ENCODE measurements around the gene IFT22. TPM values are rescaled to one million over a fixed set of nuclear protein-coding genes. Genes with fewer than 3 reads are reported as not detected.
"Not testable (repeated sequence)": the region's sequence is repeated elsewhere in the genome, so short reads cannot be mapped to it uniquely, and the experiment has no call there.

IFT22 gene
- total RNA-seq, 1 donor from 2014 or later, result 24.7 TPM

DNA sequence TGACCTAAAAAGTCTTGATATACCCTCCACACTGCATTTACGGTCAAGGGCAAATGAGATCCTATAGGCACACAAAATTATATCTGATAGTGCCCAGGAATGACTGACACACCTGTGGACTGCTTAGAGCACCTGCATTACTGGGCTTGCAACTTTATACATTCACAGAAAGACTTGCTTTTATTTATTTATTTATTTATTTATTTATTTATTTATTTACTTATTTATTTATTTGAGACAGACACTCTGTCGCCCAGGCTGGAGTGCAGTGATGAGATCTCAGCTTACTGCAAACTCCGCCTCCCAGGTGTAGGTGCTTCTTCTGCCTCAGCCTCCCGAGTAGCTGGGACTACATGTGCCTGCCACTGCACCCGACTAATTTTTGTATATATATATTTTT is 6.5 kb upstream of the IFT22 start:
- intact Hi-C loops (cut with DNase I), result no loop called here

DNA sequence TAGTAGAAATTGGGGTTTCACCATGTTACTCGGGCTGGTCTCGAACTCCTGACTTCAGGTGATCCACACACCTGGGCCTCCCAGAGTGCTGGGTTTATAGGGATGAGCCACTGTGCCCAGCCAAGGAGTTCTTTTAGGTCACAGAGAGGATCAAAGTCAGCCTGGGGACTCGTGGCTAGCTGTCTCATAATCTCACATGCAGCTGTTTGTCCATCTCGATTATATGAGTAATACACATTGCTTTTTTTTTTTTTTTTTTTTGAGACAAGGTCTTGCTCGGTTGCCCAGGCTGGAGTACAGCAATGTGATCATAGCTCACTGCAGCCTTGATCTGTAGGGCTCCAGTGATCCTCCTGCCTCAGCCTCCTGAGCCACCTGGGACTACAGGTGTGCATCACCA is 2.2 kb downstream of the IFT22 start:
- no peak for DNase-seq (ENCODE audit: low spot score)
- intact Hi-C loops (cut with DNase I), result no loop called here

More for the DNA sequence above, 6.5 kb upstream of the IFT22 start:
- no peak for DNase-seq (ENCODE audit: low spot score)

DNA sequence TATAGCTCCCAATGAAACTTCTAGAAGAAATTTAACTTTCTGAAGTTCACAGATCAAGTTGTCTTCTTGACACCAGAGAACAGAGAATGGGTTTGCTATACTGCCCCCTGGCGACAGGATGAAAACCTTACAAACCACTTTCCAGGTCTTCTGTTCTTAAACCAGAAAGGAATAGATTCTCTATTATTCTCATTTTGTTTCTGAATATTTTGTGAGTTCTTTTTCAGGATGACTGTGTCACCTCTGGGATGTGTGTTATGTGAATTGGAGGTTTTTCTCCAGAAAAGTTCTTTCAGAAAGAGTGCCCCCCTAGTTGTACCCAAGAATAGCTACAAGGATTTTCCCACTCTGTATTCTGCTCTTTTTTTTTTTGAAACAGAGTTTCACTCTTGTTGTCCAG is 6.3 kb downstream of the IFT22 start:
- intact Hi-C loops (cut with DNase I), result no loop called here

DNA sequence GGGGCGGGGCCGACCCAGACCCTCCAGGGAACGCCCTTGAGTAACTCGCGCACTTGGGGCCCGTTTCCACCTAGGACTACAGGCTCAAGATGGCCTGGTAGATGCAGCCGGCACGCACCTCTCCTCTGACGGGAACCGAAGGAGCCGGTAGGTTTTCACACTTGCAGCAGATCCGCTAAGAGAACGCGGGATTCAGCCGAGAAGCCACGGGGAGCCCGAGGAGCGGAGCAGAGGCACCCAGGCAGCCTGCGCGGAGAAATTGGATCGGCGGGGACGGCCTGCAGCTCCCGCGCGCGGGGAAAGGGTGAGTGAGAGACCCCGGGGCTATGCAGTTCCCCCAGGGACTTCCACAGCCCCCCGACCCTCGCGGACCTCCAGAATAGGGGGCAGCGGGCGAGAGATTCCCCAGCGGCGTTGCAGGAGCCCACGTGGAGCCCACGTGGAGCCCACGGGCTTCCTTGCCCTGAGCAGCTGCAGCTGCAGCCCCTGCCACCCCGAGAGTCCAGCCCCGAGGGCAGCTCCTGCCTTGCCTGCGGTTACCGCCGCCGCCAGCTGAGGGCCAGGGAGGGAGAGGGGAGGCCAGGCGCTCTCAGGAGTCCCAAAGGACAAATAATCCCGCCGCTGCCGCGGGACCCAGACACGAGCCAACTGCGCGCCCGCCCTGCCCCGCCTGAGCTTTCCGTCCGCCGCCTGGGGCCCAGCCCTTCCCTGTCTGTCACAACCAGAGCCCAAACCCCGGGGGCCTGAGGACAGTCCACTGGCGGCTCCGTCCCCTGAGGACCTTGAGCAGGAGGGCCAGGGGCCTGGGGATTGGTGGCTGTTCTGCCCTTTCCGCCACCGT is 13.1 kb downstream of the IFT22 start:
- intact Hi-C loops (cut with DNase I), result no loop called here
- no peak for DNase-seq (ENCODE audit: low spot score)

More for the DNA sequence above, 6.3 kb downstream of the IFT22 start:
- DNase-seq (ENCODE audit: low spot score), result no peak

DNA sequence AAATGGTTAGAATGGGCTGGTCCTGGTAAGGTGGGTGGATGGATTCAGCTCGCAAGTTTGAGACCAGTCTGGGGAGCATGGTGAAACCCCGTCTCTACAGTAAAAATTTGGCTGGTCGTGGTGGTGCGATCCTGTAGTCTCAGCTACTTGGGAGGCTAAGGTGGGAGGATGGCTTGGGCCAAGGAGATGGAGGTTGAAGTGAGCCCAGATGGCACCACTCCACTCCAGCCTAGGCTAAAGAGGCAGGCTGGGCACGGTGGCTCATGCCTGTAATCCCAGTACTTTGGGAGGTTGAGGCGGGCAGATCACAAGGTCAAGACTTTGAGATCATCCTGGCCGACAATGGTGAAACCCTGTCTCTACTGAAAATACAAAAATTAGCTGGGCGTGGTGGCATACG is 15.3 kb downstream of the IFT22 start:
- intact Hi-C loops (cut with DNase I), result no loop called here

DNA sequence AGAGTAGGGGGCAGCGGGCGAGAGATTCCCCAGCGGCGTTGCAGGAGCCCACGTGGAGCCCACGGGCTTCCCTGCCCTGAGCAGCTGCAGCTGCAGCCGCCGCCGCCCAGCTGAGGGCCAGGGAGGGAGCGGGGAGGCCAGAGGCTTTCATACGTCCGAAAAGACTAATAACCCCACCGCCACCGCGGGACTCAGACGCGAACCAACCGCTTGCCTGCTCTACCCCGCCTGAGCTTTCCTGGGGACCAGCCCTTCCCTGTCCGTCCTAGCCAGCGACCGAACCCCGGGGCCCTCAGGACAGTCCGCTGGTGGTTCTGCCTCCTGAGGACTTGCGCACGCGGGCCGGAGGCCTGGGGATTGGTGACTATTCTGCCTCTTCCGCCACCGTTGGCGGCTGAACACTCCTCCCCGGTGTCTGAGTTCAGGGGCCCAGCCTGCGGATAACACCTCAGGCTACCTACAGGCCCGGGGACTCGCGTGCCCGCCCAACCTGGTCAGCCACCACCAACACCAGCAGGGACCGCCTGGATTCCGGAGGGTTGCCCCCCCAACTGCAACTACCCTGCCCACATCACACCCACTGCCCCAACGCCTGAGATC is 18.4 kb downstream of the IFT22 start:
- intact Hi-C loops (cut with DNase I), result no loop called here
- DNase-seq (ENCODE audit: low spot score), result no peak

More for the DNA sequence above, 15.3 kb downstream of the IFT22 start:
- DNase-seq (ENCODE audit: low spot score), result no peak

DNA sequence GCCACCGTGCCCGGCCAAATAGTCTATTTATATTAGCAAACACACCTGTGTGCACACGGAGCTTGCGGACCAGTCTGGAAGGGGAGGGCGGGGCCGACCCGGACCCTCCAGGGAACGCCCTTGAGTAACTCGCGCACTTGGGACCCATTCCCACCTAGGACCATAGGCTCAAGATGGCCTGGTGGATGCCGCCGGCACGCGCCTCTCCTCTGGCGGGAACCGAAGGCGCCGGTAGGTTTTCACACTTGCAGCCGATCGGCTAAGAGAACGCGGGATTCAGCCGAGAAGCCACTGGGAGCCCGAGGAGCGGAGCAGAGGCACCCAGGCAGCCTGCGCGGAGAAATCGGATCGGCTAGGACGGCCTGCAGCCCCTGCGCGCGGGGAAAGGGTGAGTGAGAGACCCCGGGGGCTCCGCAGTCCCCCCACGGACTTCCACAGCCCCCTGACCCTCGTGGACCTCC is 18.9 kb downstream of the IFT22 start:
- intact Hi-C loops (cut with DNase I), result no loop called here
- DNase-seq (ENCODE audit: low spot score), result no peak

DNA sequence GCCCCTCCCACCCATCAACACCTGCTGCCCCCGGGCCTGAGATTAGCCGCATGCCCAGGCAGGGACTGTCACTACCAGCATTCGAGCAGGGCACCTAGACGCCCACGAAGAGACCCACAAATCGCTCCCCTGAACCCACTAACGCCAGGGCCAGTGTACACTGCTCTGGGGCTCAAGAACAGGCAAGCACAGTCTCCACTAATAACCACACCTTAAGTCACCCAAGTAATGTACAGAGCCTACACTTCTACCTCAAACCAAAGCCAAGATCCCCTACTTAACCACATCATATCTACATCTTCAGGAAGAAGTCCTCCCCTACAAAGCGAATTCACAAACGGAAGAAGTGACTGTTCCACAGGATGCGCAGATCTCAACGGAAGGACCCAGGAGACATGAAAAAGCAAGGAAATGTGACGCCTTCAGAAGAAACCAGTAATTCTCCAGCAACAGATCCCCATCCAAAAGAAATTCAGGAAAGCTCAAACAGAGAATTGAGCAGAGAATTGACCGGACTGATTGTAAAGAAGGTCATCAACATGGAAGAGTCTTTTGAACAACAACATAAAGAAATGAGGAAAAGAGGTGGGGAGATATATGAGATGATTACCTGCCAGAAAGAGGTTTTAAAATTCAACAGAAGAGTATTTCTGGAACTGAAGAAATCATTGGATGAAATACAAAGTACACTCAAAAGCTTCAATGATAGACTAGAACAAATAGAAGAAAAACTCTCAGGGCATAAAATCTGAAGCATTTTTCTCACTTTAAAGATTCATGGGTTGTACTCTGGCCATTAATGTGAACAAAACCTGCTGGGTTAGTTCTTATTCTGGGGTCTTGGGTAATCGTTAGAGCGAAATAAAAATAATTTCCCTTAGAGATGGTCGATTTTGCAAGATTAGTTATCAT is 20.9 kb downstream of the IFT22 start:
- intact Hi-C loops (cut with DNase I), result no loop called here
- no peak for DNase-seq (ENCODE audit: low spot score)

DNA sequence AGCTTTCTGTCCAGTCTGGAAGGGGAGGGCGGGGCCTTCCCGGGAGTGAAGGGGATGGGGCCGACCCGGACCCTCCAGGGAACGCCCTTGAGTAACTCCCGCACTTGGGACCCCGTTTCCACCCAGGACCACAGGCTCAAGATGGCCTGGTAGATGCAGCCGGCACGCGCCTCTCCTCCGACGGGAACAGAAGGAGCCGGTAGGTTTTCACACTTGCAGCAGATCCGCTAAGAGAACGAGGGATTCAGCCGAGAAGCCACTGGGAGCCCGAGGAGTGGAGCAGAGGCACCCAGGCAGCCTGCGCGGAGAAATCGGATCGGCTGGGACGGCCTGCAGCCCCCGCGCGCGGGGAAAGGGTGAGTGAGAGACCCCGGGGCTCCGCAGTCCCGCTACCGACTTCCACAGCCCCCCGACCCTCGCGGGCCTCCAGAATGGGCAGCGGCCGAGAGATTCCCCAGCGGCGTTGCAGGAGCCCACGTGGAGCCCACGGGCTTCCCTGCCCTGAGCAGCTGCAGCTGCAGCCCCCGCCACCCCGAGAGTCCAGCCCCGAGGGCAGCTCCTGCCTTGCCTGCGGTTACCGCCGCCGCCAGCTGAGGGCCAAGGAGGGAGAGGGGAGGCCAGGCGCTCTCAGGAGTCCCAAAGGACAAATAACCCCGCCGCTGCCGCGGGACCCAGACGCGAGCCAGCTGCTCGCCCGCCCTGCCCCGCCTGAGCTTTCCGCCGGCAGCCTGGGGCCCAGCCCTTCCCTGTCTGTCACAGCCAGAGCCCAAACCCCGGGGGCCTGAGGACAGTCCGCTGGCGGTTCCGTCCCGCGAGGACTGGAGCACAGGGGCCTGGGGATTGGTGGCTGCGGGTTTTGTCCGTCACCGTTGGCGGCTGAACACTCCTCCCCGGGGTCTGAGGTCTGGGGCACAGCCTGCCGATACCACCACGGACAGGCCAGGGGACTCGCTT is 21.8 kb downstream of the IFT22 start:
- DNase-seq (ENCODE audit: low spot score), result no peak
- intact Hi-C loops (cut with DNase I), result no loop called here

DNA sequence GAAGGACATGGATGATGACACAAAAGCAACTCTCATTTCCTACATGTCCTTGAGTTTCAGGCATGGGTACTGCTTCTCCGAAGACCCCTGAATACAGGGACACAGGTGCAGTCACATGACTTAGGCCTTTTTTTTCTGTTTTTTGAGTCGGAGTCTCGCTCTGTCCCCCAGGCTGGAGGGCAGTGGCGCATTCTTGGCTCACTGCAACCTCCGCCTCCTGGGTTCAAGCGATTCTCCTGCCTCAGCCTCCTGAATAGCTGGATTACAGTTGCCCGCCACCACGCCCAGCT is 26.8 kb downstream of the IFT22 start:
- DNase-seq (ENCODE audit: low spot score), result no peak
- intact Hi-C loops (cut with DNase I), result no loop called here

DNA sequence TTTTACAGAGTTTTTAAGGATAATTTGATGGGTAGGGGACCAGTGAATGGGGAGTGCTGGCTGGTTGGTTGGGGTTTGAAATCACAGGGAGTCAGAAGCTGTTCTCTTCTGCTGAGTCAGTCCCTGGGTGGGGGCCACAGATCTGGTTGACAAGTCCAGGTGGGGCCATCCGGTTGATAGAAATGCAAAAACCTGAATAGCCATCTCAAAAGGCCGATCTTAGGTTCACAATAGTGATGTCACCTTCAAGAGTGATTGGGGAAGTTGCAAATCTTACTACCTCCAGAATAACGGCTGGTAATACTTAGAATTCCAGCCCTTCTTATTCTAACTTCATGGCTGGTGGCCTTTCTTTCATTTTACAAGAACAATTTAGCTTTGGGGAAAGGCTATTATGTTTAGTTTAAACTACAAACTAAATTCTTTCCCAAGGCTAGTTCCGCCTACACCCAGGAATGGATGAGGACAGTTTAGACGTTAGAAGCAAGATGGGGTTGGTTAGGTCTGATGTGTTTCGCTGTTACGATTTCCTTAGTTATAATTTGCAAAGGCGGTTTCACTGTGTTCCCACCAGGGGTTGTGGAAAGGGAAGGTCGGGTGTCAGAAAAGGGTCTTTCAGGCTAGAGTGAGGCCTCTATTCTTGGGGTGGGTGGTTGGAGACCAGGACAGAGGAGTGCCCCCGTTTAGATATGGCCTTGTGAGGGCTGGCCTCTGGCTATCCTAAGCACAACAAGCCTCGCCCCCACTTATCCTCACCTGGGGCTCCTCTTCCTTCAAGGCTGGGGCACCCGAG is 27.4 kb downstream of the IFT22 start:
- no peak for DNase-seq (ENCODE audit: low spot score)
- intact Hi-C loops (cut with DNase I), result no loop called here

DNA sequence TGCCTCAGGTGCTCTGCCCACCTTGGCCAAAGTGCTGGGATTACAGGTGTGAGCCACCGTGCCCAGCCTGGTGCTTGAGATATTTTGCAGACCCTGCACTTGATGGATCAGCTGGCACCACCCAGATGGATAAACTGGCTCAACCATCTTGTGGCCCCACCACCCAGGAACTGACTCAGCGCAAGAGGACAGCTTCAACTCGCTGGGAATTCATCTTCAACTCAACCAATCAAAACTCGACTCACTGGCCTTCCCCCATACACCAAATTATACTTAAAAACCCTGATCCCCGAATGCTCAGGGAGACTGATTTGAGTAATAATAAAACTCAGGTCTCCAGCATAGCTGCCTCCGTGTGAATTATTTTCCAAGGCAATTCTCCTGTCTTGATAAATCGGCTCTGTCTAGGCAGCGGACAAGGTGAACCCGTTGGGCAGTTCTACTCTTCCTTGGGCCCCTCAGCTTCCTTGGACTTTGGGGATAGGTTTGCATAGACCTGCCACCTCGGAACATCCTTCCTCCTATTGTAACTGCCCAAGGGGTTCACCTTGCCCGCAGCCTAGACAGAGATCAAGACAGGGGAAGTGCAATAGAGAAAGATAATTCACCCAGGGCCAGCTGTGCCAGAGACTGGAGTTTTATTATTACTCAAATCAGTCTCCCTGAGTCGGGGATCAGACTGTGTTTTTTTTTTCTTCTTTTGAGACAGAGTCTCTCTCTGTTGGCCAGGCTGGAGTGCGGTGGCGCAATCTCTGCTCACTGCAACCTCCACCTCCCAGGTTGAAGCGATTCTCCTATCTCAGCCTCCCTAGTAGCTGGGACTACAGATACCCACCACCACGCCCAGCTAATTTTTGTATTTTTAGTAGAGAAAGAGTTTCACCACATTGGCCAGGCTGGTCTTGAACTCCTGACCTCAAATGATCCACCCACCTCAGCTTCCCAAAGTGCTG is 28.3 kb downstream of the IFT22 start:
- intact Hi-C loops (cut with DNase I); DNase-seq (ENCODE audit: low spot score): not testable (repeated sequence)

DNA sequence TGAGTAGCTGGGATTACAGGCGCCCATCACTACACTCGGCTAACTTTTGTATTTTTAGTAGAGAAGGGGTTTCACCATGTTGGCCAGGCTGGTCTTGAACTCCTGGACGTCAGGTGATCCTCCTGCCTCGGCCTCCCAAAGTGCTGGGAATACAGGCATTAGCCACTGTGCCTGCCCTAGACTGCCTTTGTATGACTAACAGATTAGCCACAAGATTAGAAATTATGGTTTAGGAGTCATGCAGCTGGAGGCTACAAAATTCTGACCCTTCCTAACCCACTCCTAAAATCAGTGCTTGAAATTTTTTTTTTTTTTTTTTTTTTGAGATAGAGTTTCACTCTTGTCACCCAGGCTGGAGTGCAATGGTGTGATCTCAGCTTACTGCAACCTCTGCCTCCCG is 29.0 kb downstream of the IFT22 start:
- DNase-seq (ENCODE audit: low spot score); intact Hi-C loops (cut with DNase I): not testable (repeated sequence)

DNA sequence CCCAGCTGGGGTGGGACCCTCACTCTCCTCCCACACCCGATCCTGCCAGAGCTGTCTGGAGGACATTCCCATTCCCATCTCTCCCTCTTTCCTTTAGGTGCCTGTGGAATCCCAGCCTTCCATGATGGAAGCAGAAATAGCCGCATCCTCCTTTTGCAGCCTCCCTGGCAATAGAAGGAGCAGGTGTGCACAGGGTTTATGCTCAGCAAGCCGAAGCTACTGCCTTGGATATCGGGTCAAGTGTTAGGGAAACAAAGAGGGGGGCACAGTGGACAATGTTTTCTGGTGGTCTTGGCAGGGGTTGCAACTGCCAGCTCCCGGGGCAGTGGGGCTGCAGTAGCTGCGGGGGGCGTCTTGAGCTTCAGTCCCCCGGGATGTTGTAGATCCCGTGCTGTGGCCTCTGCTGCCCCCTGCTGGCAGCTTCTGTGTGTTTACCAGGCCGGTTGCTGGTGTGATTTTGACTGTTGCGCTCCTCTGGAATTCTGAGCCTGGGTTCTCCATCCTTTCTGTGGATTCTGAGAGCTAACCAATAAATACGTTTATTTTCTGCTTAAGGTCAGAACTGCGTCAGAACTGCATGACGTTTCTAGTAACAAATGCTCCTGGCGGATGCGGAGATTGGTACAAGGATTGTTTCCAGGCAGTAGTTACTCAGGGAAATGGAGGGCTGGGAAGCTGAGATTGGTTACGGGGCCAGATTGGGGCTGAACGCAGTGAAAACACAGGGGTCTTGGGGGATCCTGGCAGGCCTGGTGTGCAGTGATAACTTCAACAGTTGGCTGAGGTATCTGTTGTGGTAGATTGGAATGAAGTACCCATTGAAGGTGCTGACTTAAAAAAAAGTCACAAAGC is 31.2 kb downstream of the IFT22 start:
- DNase-seq (ENCODE audit: low spot score); intact Hi-C loops (cut with DNase I): not testable (repeated sequence)

DNA sequence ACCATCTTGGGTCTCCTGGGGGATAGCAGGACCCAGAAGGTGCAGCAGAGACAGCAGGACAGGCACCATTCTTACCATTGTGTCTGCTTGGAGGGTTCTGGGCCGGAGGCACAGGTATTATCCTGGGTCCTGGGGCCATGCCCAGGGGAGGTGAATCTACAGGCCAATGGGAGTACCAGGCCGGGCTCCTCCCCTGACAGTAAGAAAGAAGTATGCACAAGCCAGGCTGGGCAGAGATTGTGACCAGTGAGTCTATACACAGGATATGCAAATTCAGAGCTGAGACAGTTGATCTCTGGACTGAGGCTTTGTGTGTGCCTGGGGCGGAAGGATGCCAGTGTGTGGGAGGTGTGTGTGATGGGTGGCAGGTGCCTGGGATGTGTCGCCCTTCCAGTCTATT is 31.9 kb downstream of the IFT22 start:
- DNase-seq (ENCODE audit: low spot score); intact Hi-C loops (cut with DNase I): not testable (repeated sequence)

DNA sequence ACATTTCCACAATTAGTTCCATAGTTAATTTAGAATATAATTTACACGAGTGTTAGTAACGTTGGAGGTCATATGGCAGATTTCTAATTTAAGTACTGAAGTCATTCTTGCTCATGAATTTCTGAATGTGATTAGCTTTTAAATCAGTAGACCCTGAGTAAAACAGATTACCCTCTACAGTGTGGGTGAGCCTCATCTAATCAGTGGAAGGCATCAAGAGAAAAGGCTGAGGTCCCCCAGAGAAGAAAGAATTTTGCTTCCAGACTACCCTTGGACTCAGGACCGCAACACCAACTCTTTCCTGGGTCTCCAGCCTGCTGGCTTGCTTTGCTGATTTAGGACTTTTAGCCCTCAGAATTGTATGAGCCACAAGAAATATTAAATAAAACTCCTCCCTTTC is 33.2 kb downstream of the IFT22 start:
- intact Hi-C loops (cut with DNase I), result no loop called here
- no peak for DNase-seq (ENCODE audit: low spot score)

Measured in cardiac septum (tissue), 1 donor.